Smooth muscle cell of trachea (primary cell): ENCODE results near the gene ADAMTS5. TPM values are rescaled to one million over a fixed set of nuclear protein-coding genes. Genes with fewer than 3 reads are reported as not detected.

Source experiments
- total RNA-seq: library from RNA; depleted of rRNA; stranded (reverse); fragments of >200 nt; gene quantifications from 2 replicates; pipeline ENCODE4 v1.2.1, GENCODE V29; 2014

Gene ADAMTS5
- 8.3 and 9.3 TPM in 2 replicates for total RNA-seq

DNA sequence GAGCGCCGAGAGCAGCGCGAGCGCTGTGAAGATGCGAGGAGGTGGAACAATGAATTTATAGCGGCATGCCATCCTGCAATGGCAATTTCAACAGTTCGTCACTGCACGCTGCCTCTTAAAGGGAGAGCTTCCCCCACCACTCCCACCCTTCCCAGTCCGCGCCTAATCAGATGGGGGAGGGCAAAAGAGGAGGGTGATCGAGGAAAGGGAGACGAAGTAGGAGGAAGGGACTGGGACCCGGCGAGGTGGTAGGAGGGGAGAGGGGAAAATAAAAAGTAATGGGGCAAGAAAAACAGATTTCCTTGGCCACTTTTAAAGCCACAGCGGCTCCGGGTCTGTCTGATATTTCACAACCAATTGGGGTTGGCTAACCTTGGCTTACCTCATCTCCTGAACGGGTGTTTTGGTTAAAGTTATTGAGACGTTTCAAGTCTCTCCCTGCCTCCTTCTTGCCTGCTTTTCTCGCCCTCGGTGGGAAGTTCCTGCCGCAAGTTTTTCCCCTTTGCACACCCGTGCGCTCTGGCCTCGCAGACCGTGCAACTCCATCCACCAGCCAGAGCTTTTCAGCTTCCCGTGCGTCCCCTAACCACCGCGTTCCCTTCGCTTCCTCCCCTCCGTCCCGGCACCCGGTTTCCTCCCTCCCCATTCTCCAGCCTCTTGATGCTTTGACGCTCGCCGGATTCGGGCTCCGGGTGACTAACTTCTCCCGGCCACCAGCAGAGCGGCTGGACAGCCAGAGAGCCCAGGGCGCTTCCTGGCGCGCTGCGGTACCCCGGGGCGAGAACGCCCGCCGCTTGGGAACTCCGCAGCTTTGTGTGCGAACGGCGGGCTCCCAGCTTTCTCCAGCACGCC lies at the start of gene ADAMTS5:
TSS of gene ADAMTS5 (minus strand) at position 27 of the 852 bp plus-strand sequence. CDS start 697 bp downstream, outside the sequence.

Other genes with a start within 250 kb of the ADAMTS5 start
- 171 and 183 TPM in 2 replicates for gene ADAMTS1, start 121.7 kb downstream of the ADAMTS5 start, total RNA-seq